B cell (primary cell): Measurements from ENCODE around the gene ACSM2A.

Source experiments
- CTCF ChIP-seq: fragments of 200-600 bp; IDR thresholded peaks from one replicate; pipeline ENCODE4 v1.8.0; 2022; ENCODE audit warnings: antibody characterized with exemption, mild to moderate bottlenecking
- EZH2 ChIP-seq: IDR thresholded peaks from 2 replicates; pipeline ENCODE4 v1.6.1; 2012; ENCODE audit warnings: borderline replicate concordance, low read depth, mild to moderate bottlenecking, moderate library complexity, low read length; ENCODE audit not compliant: insufficient read depth, poor library complexity, severe bottlenecking

- TF ChIP-seq CTCF (no peak), EZH2 (no peak)
These were observed 59.0 kb downstream of the ACSM2A start for GRCh38 chr16:20510323-20510722.
